ENCODE measurements around the gene FBXO46.
"Not testable (repeated sequence)": the region's sequence is repeated elsewhere in the genome, so short reads cannot be mapped to it uniquely, and the experiment has no call there.

FBXO46 gene

GRCh38 chr19:45765702-45766295, 35.1 kb upstream of the FBXO46 start:
- no peak for DNase-seq

- no peak for DNase-seq
Observed at GRCh38 chr19:45764945-45765701, 34.4 kb upstream of the FBXO46 start.

GRCh38 chr19:45764475-45764874, 33.8 kb upstream of the FBXO46 start:
- DNase-seq, result peak; percentile 58

GRCh38 chr19:45763691-45764294, 33.1 kb upstream of the FBXO46 start:
- peak; percentile 57 for DNase-seq

- DNase-seq, result no peak
Observed at GRCh38 chr19:45762870-45763631, 32.4 kb upstream of the FBXO46 start.

- no peak for DNase-seq
Observed at GRCh38 chr19:45761714-45762113, 31.0 kb upstream of the FBXO46 start.

GRCh38 chr19:45758921-45759320, 28.2 kb upstream of the FBXO46 start:
- DNase-seq, result no peak

GRCh38 chr19:45757695-45758094, 27.0 kb upstream of the FBXO46 start:
- DNase-seq, result no peak

- DNase-seq, result no peak
Observed at GRCh38 chr19:45754323-45754722, 23.6 kb upstream of the FBXO46 start.

- no peak for DNase-seq
Observed at GRCh38 chr19:45753548-45753947, 22.9 kb upstream of the FBXO46 start.

GRCh38 chr19:45752639-45753038, 21.9 kb upstream of the FBXO46 start:
- DNase-seq, result no peak

- DNase-seq, result not testable (repeated sequence)
Observed at GRCh38 chr19:45751483-45751882, 20.8 kb upstream of the FBXO46 start.

- no peak for DNase-seq
Observed at GRCh38 chr19:45747513-45747912, 16.8 kb upstream of the FBXO46 start.

- no peak for DNase-seq
Observed at GRCh38 chr19:45746866-45747265, 16.2 kb upstream of the FBXO46 start.

GRCh38 chr19:45745606-45746005, 14.9 kb upstream of the FBXO46 start:
- DNase-seq, result no peak

- DNase-seq, result no peak
Observed at GRCh38 chr19:45742969-45743368, 12.3 kb upstream of the FBXO46 start.

GRCh38 chr19:45739498-45740439, 9.1 kb upstream of the FBXO46 start:
- DNase-seq, result no peak

GRCh38 chr19:45733160-45733810, 2.6 kb upstream of the FBXO46 start, which contains the start of gene MEIOSIN:
TSS of gene MEIOSIN (plus strand) at chr19:45733439. CDS start at chr19:45735377, 1,938 bp downstream.
- no peak for DNase-seq

- peak; percentile 16 for DNase-seq
Observed at GRCh38 chr19:45729800-45730290, 851 bp downstream of the FBXO46 start.

GRCh38 chr19:45728683-45729082, 2.0 kb downstream of the FBXO46 start:
- not testable (repeated sequence) for DNase-seq

GRCh38 chr19:45720065-45720464, 10.6 kb downstream of the FBXO46 start:
- DNase-seq, result not testable (repeated sequence)

Measured in eye (tissue), 1 donor.